ENCODE results near the gene CD300C.

DNA sequence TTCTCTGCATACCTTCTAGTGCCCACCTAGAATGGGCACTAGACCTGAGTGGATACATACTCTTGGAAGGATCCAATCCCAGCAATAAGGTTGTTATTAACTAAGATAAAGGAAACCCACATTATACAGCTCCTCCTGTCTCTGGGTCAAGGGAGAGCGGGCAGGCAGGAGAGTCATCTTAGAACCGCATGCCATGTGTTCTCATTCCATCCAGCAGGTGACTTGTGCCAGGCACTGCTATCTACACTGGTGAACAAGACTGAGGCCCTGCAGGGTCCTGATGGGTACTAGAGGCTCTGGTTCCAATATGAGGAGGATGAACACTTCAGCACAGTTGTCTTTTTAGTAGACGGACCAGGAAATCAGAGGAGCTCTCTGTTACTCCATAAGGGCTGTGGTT, 27.3 kb upstream of the CD300C start:
- TF ChIP-seq POLR2AphosphoS5 (IDR thresholded peaks at IDR 0.05; ENCODE audit: borderline replicate concordance, low read depth, low read length) (no peak), FOXP2 (optimal IDR thresholded peaks at IDR 0.05; ENCODE audit: control extremely low read depth, extremely low read length, insufficient read depth) (no peak), EZH2 (IDR thresholded peaks at IDR 0.05) (no peak)
